Ovary (tissue), 3 donors: ENCODE results near the gene KAT2B.

ENCODE experiments used
- EP300 ChIP-seq: sonication (generic); formaldehyde crosslinking; IDR thresholded peaks from one replicate; pipeline ENCODE4 v1.6.1; 2017; ENCODE audit warnings: antibody characterized with exemption
- POLR2A ChIP-seq: fragments of 450-650 bp; IDR thresholded peaks from one replicate; pipeline ENCODE4 v1.6.1; 2017; ENCODE audit warnings: antibody characterized with exemption, mild to moderate bottlenecking, moderate library complexity
- TF ChIP-seq, protein P1 (sequence below), 3 donors: fragments of 450-650 bp in 2 of 3; fragments of 200-600 bp in 1 of 3; IDR thresholded peaks; one replicate each; pipeline versions ENCODE4 v1.5.1 to v1.8.0; 2016 to 2022; ENCODE audit warnings: antibody characterized with exemption in 3 of 3, mild to moderate bottlenecking in 1 of 3
- donor health status: DM: no; HTN: no; CAD: no.

GRCh38 chr3:20043825-20044224, 3.6 kb downstream of the KAT2B start:
- TF ChIP-seq POLR2A = no peak
- TF ChIP-seq, protein P1, sequence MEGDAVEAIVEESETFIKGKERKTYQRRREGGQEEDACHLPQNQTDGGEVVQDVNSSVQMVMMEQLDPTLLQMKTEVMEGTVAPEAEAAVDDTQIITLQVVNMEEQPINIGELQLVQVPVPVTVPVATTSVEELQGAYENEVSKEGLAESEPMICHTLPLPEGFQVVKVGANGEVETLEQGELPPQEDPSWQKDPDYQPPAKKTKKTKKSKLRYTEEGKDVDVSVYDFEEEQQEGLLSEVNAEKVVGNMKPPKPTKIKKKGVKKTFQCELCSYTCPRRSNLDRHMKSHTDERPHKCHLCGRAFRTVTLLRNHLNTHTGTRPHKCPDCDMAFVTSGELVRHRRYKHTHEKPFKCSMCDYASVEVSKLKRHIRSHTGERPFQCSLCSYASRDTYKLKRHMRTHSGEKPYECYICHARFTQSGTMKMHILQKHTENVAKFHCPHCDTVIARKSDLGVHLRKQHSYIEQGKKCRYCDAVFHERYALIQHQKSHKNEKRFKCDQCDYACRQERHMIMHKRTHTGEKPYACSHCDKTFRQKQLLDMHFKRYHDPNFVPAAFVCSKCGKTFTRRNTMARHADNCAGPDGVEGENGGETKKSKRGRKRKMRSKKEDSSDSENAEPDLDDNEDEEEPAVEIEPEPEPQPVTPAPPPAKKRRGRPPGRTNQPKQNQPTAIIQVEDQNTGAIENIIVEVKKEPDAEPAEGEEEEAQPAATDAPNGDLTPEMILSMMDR (IDR thresholded peaks at IDR 0.05) = no peak
- no peak for TF ChIP-seq EP300
